OCI-LY3 (cell line): ENCODE data around the gene GATM.

Experiments used
- EZH2phosphoT487 ChIP-seq: fragments of 200-600 bp; shearing (Covaris generic); IDR thresholded peaks from 2 replicates; pipeline ENCODE4 v1.6.1; 2018; ENCODE audit warnings: antibody characterized with exemption, mixed run types, low read depth
- TF ChIP-seq, protein P1 (sequence below): fragments of 200-600, 300-600 bp; sonication (generic); IDR thresholded peaks from 2 replicates; pipeline ENCODE4 v1.5.1; 2014; ENCODE audit warnings: antibody characterized with exemption, low read length, low read depth

DNA sequence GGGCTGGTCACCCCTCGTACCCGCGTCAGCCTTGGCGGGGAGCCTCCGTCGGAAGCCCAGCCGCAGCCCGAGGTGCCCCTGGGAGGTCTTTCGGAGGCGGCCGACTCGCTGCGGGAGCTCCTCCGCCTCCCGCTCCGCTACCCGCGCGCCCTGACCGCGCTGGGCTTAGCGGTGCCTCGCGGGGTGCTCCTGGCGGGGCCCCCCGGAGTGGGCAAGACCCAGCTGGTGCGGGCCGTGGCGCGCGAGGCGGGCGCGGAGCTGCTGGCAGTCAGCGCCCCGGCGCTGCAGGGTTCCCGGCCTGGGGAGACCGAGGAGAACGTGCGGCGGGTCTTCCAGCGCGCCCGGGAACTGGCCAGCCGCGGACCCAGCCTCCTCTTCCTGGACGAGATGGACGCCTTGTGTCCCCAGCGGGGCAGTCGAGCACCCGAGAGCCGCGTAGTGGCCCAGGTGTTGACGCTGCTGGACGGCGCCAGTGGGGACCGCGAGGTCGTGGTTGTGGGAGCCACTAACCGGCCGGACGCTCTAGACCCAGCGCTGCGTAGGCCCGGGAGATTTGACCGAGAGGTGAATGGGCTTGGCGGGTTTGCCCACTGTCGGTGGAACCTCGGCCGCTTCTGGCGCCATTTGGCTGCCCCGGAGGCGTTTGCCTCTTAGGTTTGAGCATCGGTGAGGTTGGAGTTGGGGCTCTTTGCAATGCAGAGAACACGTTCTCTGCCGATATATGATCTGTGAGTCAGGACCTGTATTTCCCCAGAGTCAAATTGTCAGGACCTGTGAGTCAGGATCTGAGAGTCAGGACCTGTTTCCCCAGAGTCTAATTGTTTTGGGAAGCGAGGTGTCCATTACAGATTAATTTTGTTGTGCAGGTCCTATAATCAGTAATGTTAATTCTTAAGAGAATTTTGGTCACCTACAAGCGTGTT is 24.9 kb upstream of the GATM start:
- TF ChIP-seq, protein P1, sequence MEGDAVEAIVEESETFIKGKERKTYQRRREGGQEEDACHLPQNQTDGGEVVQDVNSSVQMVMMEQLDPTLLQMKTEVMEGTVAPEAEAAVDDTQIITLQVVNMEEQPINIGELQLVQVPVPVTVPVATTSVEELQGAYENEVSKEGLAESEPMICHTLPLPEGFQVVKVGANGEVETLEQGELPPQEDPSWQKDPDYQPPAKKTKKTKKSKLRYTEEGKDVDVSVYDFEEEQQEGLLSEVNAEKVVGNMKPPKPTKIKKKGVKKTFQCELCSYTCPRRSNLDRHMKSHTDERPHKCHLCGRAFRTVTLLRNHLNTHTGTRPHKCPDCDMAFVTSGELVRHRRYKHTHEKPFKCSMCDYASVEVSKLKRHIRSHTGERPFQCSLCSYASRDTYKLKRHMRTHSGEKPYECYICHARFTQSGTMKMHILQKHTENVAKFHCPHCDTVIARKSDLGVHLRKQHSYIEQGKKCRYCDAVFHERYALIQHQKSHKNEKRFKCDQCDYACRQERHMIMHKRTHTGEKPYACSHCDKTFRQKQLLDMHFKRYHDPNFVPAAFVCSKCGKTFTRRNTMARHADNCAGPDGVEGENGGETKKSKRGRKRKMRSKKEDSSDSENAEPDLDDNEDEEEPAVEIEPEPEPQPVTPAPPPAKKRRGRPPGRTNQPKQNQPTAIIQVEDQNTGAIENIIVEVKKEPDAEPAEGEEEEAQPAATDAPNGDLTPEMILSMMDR = no peak
- TF ChIP-seq EZH2phosphoT487 = no peak
